GM18870 (cell line): ENCODE results near the gene CDK19.
"Not testable (repeated sequence)": the region's sequence is repeated elsewhere in the genome, so short reads cannot be mapped to it uniquely, and the experiment has no call there.

Source experiments
- ATAC-seq: cut with Tn5 transposase; IDR thresholded peaks from one replicate; pipeline ENCODE4 v1.9.1; 2021; ENCODE audit warnings: moderate library complexity; ENCODE audit not compliant: unreplicated experiment

The CDK19 gene

GRCh38 chr6:110628330-110628729 is 186.9 kb downstream of the CDK19 start:
- ATAC-seq: no peak

- no peak for ATAC-seq
These were observed 188.8 kb downstream of the CDK19 start for GRCh38 chr6:110626442-110626841.

GRCh38 chr6:110625883-110626282 is 189.4 kb downstream of the CDK19 start:
- no peak for ATAC-seq

GRCh38 chr6:110622912-110623578 is 192.2 kb downstream of the CDK19 start:
- no peak for ATAC-seq

- ATAC-seq: no peak
These were observed 194.2 kb downstream of the CDK19 start for GRCh38 chr6:110621061-110621460.

GRCh38 chr6:110620065-110620464 is 195.2 kb downstream of the CDK19 start:
- no peak for ATAC-seq

GRCh38 chr6:110619275-110619908 is 195.9 kb downstream of the CDK19 start:
- ATAC-seq: no peak

- no peak for ATAC-seq
These were observed 196.5 kb downstream of the CDK19 start for GRCh38 chr6:110618591-110619267.

- ATAC-seq: peak; percentile 83
These were observed 198.2 kb downstream of the CDK19 start for GRCh38 chr6:110617057-110617456.

GRCh38 chr6:110615722-110616121 is 199.5 kb downstream of the CDK19 start:
- no peak for ATAC-seq

- ATAC-seq: no peak
These were observed 200.7 kb downstream of the CDK19 start for GRCh38 chr6:110614586-110614985.

GRCh38 chr6:110614106-110614505 is 201.2 kb downstream of the CDK19 start:
- no peak for ATAC-seq

GRCh38 chr6:110613356-110613755 is 201.9 kb downstream of the CDK19 start:
- no peak for ATAC-seq

- no peak for ATAC-seq
These were observed 203.0 kb downstream of the CDK19 start for GRCh38 chr6:110612298-110612697.

GRCh38 chr6:110609101-110609500 is 206.2 kb downstream of the CDK19 start:
- no peak for ATAC-seq

GRCh38 chr6:110608151-110608550 is 207.1 kb downstream of the CDK19 start:
- no peak for ATAC-seq

- ATAC-seq: no peak
These were observed 209.1 kb downstream of the CDK19 start for GRCh38 chr6:110606151-110606550.

GRCh38 chr6:110600640-110601039 is 214.6 kb downstream of the CDK19 start:
- ATAC-seq: not testable (repeated sequence)

GRCh38 chr6:110597761-110598160 is 217.5 kb downstream of the CDK19 start:
- ATAC-seq: no peak

- ATAC-seq: no peak
These were observed 218.9 kb downstream of the CDK19 start for GRCh38 chr6:110596354-110596753.

- ATAC-seq: no peak
These were observed 220.2 kb downstream of the CDK19 start for GRCh38 chr6:110595112-110595511.

- no peak for ATAC-seq
These were observed 221.6 kb downstream of the CDK19 start for GRCh38 chr6:110593637-110594036.
